GM19240 (cell line): ENCODE data around the gene AGAP1.

Source experiments
- DNase-seq: peaks from one replicate; pipeline ENCODE4 v3.0.0; 2011; ENCODE audit warnings: low spot score; ENCODE audit not compliant: insufficient read length

Gene AGAP1

GRCh38 chr2:235728800-235729556 lies 235.1 kb downstream of the AGAP1 start:
- DNase-seq, result no peak

- no peak for DNase-seq
Measured at GRCh38 chr2:235729557-235729947, 235.7 kb downstream of the AGAP1 start.

GRCh38 chr2:235730115-235730514 lies 236.3 kb downstream of the AGAP1 start:
- DNase-seq, result no peak

DNA sequence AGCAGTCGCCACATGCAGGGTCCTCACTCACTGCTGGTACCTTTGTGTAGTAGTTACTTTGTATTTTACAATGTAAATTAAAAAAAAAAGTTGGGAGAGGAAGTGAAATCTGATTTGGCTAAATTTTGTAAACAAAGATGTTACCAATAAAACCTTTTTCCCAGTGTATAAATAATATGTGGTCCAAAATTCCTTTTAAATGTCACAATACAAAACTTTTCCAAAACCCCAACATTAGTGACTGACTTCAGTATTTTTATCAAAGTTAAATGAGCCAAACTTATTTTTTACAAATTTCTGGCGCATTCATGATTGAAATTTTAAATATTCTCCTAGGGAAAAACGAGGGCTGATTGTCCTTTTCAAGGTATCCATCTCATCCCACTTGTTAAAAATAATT lies 239.9 kb downstream of the AGAP1 start:
- no peak for DNase-seq

GRCh38 chr2:235734168-235734567 lies 240.3 kb downstream of the AGAP1 start:
- no peak for DNase-seq

DNA sequence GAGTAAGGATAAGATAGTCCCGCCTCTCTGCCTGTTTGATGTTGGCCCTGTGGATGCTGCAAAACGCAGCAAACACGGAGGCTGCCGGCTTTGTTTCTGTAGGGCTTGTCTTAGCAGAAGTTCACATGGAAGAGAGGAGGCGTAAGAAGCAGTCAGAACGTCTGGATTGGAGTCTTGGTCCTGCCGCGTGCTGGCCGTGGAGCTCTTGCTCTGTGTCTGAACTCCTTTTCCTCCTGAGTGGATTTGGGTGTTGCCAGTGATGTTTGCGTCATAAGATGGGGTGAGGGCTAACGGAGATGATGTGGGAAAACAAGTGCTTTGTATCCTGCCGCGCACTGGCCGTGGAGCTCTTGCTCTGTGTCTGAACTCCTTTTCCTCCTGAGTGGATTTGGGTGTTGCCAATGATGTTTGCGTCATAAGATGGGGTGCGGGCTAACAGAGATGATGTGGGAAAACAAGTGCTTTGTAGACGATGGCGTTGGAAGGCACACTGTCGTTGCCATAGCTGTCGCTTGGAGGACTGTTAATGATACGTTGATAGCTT lies 240.9 kb downstream of the AGAP1 start:
- no peak for DNase-seq

- DNase-seq, result no peak
Measured at GRCh38 chr2:235737396-235737795, 243.6 kb downstream of the AGAP1 start.

DNA sequence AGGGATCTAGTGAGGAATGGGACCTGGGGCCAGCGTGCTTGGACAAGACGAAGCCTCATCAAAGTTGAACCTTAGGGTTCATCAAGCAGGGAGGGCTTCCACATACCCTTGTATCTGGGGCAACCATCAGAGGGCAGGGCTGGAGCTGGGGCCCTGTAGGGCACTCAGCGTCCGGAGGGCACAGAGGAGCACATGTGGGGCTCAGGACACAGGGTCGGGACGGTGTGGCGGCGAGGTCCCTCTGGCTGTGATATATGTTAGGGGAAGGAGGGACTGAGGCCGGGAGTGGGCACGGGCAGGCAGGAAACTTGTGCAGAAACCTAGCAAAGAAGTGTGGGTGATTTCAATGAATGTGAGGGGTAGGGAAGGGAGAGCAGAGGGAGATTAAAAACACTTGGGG lies 244.0 kb downstream of the AGAP1 start:
- DNase-seq, result no peak

DNA sequence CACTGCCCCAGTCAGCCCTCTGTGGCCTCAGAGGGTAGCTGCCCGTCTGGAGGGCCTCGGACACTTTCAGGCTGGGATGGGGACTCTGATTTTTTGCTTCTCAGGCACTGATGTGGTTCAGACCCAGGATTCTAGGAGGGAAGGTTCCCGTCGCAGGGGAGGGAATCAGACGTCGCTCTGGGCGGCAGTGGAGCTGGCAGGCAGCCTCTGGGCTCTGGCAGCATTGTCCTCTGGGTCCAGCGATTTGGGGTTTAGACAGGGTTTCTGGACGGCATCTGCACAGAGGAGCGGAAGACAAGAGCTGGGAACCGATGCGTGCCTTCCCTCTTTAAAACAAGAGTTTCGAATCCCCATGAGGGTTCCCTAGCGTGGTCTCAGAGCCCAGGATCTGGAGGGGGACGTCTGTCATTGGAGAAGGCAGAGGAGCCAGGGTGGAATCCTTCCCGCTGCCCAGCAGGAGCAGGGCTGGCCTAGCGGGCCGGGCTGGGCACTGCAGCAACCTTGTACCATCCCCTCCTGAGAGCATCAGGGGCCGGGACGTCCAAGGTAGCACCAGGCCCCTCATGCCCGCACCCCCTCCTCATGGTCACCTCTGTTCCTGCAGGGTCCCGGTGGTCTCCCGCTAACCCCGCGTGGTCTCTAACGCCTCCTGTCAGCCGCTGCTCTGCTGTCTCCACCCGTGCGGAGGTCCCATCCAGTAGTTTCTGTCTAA lies 246.0 kb downstream of the AGAP1 start:
- DNase-seq, result no peak

DNA sequence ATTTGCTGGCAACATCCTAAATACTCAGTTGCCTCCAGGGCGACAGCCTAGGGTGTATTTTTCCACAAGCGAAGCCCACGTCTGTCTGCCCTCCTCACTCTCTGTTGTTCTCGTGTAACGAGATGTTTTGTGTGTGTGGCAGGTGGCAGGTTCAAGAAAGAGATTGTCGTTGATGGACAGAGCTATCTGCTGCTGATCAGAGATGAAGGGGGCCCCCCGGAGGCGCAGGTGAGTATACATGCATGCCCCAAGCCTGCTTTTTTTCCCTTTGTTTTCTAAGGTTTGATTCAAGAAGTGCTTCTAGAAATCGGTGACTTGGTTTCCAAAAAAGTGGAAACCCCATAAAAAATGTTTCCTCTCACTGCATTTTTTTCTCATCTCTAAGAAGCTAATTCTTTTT lies 247.0 kb downstream of the AGAP1 start:
- no peak for DNase-seq

- DNase-seq, result no peak
Measured at GRCh38 chr2:235744161-235744560, 250.3 kb downstream of the AGAP1 start.

DNA sequence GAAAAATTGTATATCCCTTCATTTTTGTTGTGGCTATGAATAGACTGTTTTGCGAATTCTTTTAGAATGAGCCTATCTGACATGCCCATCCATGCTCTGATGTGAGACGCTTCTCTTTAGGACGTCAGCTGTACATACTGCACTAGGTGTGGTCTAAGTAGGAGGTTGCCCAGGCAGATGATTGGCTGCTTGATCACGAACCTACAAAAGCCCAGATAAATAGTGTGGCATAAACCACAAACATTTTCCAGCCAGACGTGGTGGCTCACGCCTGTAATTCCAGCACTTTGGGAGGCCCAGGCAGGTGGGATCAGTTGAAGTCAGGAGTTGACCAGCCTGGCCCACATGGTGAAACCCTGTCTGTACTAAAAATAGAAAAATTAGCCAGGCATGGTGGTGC lies 251.8 kb downstream of the AGAP1 start:
- no peak for DNase-seq

- peak; percentile 49 for DNase-seq
Measured at GRCh38 chr2:235746257-235746934, 252.6 kb downstream of the AGAP1 start.

- no peak for DNase-seq
Measured at GRCh38 chr2:235747001-235747785, 253.3 kb downstream of the AGAP1 start.

DNA sequence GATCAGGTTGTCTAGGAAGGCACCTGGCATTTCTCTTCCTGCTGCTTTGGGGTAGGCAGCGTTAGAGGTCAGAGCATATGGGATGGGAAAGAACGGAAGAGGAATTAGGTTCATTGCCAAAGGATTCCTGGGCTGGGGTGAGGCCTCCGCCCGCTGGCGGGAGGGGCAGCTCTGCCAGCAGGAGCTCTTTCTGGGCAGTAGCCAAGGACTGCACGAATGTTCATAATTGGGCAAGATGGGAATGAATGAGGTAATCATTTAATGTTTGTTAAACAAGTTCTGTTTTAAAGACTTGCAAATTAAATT lies 253.9 kb downstream of the AGAP1 start:
- no peak for DNase-seq

DNA sequence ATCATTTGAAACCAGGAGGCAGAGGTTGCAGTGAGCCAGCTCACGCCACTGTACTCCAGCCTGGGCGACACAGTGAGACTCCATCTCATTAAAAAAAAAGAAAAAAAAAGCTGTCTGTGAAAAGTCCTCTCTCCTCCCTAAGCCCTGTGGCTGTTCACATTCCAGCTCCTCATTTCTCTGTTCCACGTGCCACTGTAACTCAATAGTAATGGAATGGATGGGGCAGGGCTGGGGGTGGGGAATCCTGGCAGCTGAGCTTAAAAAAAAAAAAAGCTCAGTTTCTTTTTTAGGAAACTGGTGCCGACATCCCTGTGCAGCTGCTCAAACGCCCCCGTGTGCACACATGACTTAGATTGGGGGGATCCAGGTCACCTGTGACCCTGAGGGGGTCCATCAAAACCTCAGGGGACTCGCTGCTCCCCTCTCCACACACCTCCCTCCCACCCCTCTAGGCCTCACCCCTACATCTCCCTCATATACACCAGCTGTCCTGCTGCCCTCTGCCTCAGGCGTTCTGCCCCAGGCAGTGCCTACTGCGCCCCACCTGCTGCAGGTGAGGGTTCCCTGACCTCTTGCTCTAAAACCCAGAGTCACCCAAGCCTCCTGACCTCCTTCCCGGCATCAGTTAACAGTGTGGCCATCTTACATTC lies 255.4 kb downstream of the AGAP1 start:
- DNase-seq, result no peak

DNA sequence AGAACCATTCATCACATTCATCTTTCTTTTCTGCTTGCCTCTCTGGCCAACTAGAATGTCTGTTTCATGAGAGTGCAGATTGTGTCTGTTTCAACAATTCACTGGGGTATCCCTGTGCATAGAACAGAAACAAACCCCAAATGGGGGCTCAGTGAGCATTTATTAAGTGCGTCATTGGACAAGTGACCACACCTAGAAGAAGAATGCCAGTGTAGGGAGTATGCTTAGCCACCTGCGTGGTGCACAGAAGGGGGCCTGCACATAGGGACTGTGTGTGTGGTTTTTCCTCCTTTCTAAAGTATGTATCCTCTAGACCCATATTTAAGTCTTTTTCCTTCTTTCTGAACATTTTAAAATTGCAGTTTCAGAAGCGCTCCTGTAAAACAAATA lies 255.9 kb downstream of the AGAP1 start:
- DNase-seq, result no peak

GRCh38 chr2:235752846-235753245 lies 259.0 kb downstream of the AGAP1 start:
- no peak for DNase-seq

GRCh38 chr2:235754357-235755207 lies 260.7 kb downstream of the AGAP1 start:
- no peak for DNase-seq

DNA sequence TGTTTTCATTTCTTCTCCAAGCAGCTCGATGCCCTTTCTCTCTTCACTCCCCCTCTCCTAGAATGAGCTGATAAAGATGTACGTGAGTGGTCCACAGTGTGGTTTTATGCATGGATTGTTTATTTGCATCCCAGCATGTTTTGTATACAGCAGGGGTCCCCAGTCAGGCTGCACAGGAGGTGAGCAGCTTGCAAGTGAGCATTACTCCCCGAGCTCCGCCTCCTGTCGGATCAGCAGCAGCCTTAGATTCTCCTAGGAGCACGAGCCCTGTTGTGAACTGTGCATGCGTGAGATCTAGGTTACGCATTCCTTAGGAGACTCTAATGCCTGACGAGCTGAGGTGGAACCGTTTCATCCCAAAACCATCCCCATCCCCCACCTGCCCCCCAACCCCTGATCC lies 262.6 kb downstream of the AGAP1 start:
- DNase-seq, result no peak
